Mesodermal cell (in vitro differentiated cells): ENCODE data around the gene FAM25A.
"Not testable (repeated sequence)": the region's sequence is repeated elsewhere in the genome, so short reads cannot be mapped to it uniquely, and the experiment has no call there.

Source experiments
- H3K27ac ChIP-seq: 2 replicates; pipeline ENCODE4 v1.7.0; 2013; ENCODE audit warnings: mild to moderate bottlenecking, low read depth, low read length, moderate library complexity; ENCODE audit not compliant: severe bottlenecking
- H3K36me3 ChIP-seq: 2 replicates; pipeline ENCODE4 v1.7.1; 2013; ENCODE audit warnings: mild to moderate bottlenecking, low read length, moderate library complexity; ENCODE audit not compliant: control insufficient read depth, insufficient read depth
- H3K4me1 ChIP-seq: one replicate; pipeline ENCODE4 v1.7.1; 2013; ENCODE audit warnings: mild to moderate bottlenecking, low read length; ENCODE audit not compliant: insufficient read depth, control insufficient read depth, poor library complexity, severe bottlenecking
- H3K4me3 ChIP-seq: 2 replicates; pipeline ENCODE4 v1.7.0; 2013; ENCODE audit warnings: low read length, control low read depth, mild to moderate bottlenecking; ENCODE audit not compliant: insufficient read depth, poor library complexity, severe bottlenecking; ENCODE audit errors: extremely low read depth
- H3K9me3 ChIP-seq: 2 replicates; pipeline ENCODE4 v1.7.1; 2013; ENCODE audit warnings: mild to moderate bottlenecking, low read length, moderate library complexity; ENCODE audit not compliant: control insufficient read depth
- WGBS, 2 experiments: methylation state at CpG; one replicate each; pipeline ENCODE4 v1.1.5; 2013; ENCODE audit warnings: missing lambda C conversion rate in 2 of 2; ENCODE audit not compliant: insufficient coverage in 2 of 2; 5-methylcytosine and 5-hydroxymethylcytosine counted together

Gene FAM25A

DNA sequence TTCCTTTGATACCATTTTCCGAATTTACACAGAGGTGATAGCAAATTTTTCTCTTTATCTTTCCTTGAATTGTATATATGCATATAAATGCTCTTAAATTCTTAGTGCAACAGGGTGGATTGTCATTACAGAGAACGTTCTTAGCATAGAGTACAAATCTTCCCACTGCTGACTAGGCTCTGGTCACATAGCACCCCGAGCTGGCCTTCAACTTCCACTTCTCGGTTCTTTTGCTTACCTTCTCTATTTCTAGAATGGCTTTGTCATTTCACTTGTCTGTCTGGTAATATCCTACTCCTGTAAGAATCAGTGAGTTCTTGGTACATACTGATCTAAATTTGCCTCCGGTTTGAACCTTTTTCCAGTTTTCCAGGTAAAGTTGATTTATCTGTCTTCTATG is 38.4 kb upstream of the FAM25A start:
- Histone ChIP-seq H3K36me3 (no peaks in the 10 kb centered on the region), H3K27ac (no peak overlapping the region), H3K4me3 (no peak overlapping the region), H3K9me3 (no peaks in the 10 kb centered on the region), H3K4me1 (peaks cover 6% of the 10 kb centered on the region)
- 87 to 90% methylated on average over 3 to 5 of the region's 5 CpGs for WGBS, 2 experiments

- H3K4me3 ChIP-seq, H3K4me1 ChIP-seq, H3K27ac ChIP-seq, H3K36me3 ChIP-seq, H3K9me3 ChIP-seq: not testable (repeated sequence)
- WGBS, 2 experiments, result no CpG with 5 or more reads among the region's 4 CpGs
These were observed 35.6 kb upstream of the FAM25A start for GRCh38 chr10:86984498-86984897.

DNA sequence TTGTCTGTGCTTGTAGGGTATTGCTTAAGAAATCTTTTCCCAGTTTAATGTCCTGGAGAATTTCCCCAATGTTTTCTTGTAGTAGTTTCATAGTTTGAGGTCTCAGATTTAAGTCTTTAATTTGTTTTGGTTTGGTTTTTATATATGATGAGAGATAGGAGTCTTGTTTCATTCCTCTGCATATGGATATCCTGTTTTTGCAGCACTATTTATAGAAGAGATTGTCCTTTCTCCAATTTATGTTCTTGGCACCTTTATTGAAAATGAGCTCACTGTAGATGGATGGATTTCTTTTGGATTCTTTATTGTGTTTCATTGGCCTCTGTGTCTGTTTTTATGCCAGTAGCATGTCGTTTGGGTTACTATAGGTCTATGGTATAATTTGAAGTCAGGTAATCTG is 31.6 kb upstream of the FAM25A start:
- no CpG with 5 or more reads among the region's 1 CpG for WGBS, 2 experiments
- Histone ChIP-seq H3K27ac (no peak overlapping the region), H3K36me3 (no peaks in the 10 kb centered on the region), H3K4me3 (no peak overlapping the region), H3K9me3 (no peaks in the 10 kb centered on the region), H3K4me1 (peaks cover 4% of the 10 kb centered on the region)

DNA sequence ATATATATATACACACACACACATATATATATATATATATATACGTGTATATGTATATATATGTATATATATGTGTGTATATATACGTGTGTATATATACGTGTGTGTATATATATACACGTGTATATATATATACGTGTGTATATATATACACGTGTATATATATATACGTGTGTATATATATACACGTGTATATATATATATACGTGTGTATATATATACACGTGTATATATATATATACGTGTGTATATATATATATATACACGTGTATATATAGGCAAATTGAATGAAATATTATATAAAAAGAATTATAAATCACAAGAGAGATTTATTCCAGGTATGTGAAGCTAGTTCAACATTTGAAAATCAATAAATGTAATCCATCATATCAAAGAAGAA is 28.7 kb upstream of the FAM25A start:
- not testable (repeated sequence) for H3K27ac ChIP-seq, H3K36me3 ChIP-seq, H3K4me1 ChIP-seq, H3K4me3 ChIP-seq, H3K9me3 ChIP-seq
- no CpG with 5 or more reads among the region's 12 CpGs for WGBS, 2 experiments

DNA sequence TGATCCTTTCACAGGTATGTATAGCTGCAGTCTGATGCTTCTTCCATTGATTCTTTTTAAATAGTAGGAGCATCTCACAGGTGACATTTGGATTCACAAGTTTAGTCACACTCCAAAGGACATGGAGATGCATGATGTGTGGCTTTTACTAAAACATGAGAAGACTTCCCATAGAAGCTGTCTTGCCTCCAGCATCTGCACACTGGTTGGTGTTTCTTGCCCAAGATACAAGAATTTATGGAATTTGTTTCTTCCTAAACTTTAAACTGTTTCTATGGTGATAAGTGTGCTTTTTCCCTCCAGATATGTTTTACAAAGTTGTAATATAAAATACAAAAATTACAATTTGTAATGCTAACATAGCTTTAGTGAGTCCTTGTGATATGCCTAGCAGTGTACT is 27.6 kb upstream of the FAM25A start:
- Histone ChIP-seq H3K9me3 (no peaks in the 10 kb centered on the region), H3K4me3 (no peak overlapping the region), H3K27ac (no peak overlapping the region), H3K36me3 (no peaks in the 10 kb centered on the region), H3K4me1 (peaks cover 4% of the 10 kb centered on the region)

DNA sequence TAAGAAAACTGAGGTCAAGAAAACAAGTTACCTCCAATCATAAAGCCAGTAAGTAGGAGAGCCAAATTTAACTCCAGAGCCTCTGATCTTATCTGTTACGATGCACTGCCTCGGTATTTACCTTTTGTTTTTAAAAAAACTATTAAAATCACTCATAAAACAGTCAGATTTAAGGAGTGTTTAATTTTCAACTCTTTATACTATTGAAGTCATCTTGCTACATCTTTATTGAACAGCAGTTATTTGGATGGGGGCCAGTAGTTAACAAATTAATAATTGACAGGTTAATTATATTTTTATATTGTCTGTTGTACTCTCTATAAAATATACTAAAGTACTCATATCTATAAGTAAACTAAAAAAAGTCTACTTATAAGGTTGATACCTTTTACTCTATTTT is 27.2 kb upstream of the FAM25A start:
- no peak overlapping the region for H3K27ac ChIP-seq
- H3K4me1 ChIP-seq, result peaks cover 4% of the 10 kb centered on the region
- H3K4me3 ChIP-seq, result no peak overlapping the region
- no CpG with 5 or more reads among the region's 2 CpGs for WGBS, 2 experiments
- no peaks in the 10 kb centered on the region for H3K36me3 ChIP-seq
- H3K9me3 ChIP-seq, result no peaks in the 10 kb centered on the region

- not testable (repeated sequence) for H3K27ac ChIP-seq, H3K4me3 ChIP-seq, H3K36me3 ChIP-seq, H3K9me3 ChIP-seq, H3K4me1 ChIP-seq
- 90 to 93% methylated on average over 3 to 4 of the region's 6 CpGs for WGBS, 2 experiments
These were observed 20.2 kb upstream of the FAM25A start for GRCh38 chr10:86999802-87000403.

DNA sequence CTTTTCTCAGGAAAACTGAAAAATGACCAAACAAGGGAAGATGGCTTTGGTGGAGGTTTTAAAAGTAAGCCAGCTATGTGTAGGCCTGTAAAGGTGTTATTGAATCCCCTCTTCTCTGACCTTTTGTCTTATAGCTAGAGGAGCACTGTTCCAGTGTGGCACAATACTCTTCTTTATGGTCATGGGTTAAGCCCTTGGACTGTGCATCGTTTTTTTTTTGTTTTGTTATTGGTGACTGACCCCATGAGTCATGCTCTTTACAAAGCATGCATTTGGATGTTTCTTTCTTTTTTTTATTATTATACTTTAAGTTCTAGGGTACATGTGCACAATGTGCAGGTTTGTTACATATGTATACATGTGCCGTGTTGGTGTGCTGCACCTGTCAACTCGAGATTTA is 19.6 kb upstream of the FAM25A start:
- Histone ChIP-seq H3K27ac (no peak overlapping the region), H3K36me3 (no peaks in the 10 kb centered on the region), H3K4me1 (peaks cover 5% of the 10 kb centered on the region), H3K4me3 (no peak overlapping the region), H3K9me3 (no peaks in the 10 kb centered on the region)
- 89 to 100% methylated on average over 1 of the region's 3 CpGs for WGBS, 2 experiments

GRCh38 chr10:87007124-87007523 is 13.0 kb upstream of the FAM25A start:
- no CpG with 5 or more reads among the region's 1 CpG for WGBS, 2 experiments
- H3K36me3 ChIP-seq, H3K9me3 ChIP-seq, H3K27ac ChIP-seq, H3K4me1 ChIP-seq, H3K4me3 ChIP-seq: not testable (repeated sequence)

DNA sequence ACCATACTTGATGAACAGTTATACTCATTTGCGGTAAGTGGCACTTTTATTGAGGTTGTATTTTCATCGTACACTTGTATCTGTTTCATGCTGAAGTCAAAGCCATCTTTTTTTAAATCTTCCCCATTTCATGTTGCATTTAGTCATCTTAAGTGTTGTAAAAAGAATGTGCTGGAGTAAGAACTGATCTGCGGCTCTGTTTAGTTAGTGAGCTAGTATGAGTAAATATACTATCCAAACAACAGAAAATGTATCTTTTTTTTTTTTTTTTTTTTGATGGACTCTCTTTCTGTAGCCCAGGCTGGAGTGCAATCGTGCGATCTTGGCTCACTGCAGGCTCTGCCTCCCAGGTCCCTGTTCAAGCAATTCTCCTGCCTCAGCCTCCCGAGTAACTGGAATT is 12.4 kb upstream of the FAM25A start:
- not testable (repeated sequence) for H3K36me3 ChIP-seq, H3K4me3 ChIP-seq, H3K4me1 ChIP-seq, H3K9me3 ChIP-seq, H3K27ac ChIP-seq
- no CpG with 5 or more reads among the region's 6 CpGs for WGBS, 2 experiments

GRCh38 chr10:87008303-87008702 is 11.8 kb upstream of the FAM25A start:
- not testable (repeated sequence) for H3K4me1 ChIP-seq, H3K9me3 ChIP-seq, H3K4me3 ChIP-seq, H3K27ac ChIP-seq, H3K36me3 ChIP-seq
- WGBS, 2 experiments, result 71% methylated on average over 1 of the region's 7 CpGs; no CpG with 5 or more reads in 1 of the 2 experiments
